Smooth muscle cell (in vitro differentiated cells): ENCODE results near the gene PPARD. TPM values are rescaled to one million over a fixed set of nuclear protein-coding genes. Genes with fewer than 3 reads are reported as not detected.

Experiments used
- DNase-seq: peaks from one replicate; lab custom pipeline; 2025; ENCODE audit not compliant: unreplicated experiment; lab: John Stamatoyannopoulos, UW
- H2AFZ ChIP-seq: fragments of 200-600 bp; sonication (generic); 2 replicates; pipeline ENCODE4 v1.6.0; 2016; ENCODE audit warnings: antibody characterized with exemption, low read depth, mild to moderate bottlenecking
- H3F3A ChIP-seq: fragments of 200-600 bp; sonication (generic); 2 replicates; pipeline ENCODE4 v1.6.0; 2017; ENCODE audit warnings: antibody characterized with exemption, low read depth
- H3K27ac ChIP-seq: fragments of 200-600 bp; sonication (generic); 2 replicates; pipeline ENCODE4 v1.5.1; 2016; ENCODE audit warnings: low read depth, mild to moderate bottlenecking
- H3K27me3 ChIP-seq: fragments of 200-600 bp; sonication (generic); 2 replicates; pipeline ENCODE4 v1.6.1; 2016; ENCODE audit warnings: low read depth, mild to moderate bottlenecking
- H3K36me3 ChIP-seq: fragments of 200-600 bp; sonication (generic); 2 replicates; pipeline ENCODE4 v1.5.1; 2016; ENCODE audit warnings: low read depth
- H3K4me1 ChIP-seq: fragments of 200-600 bp; sonication (generic); 2 replicates; pipeline ENCODE4 v1.5.1; 2016; ENCODE audit warnings: low read depth
- H3K4me2 ChIP-seq: fragments of 200-600 bp; sonication (generic); 2 replicates; pipeline ENCODE4 v1.6.0; 2016; ENCODE audit warnings: mild to moderate bottlenecking
- H3K4me3 ChIP-seq: fragments of 200-600 bp; sonication (generic); 2 replicates; pipeline ENCODE4 v1.5.1; 2016; ENCODE audit warnings: mild to moderate bottlenecking
- H3K79me2 ChIP-seq: fragments of 200-600 bp; sonication (generic); 2 replicates; pipeline ENCODE4 v1.6.0; 2016; ENCODE audit warnings: low read depth, mild to moderate bottlenecking
- H3K9ac ChIP-seq: fragments of 200-600 bp; sonication (generic); 2 replicates; pipeline ENCODE4 v1.6.0; 2016; ENCODE audit warnings: low read depth
- H3K9me3 ChIP-seq: fragments of 200-600 bp; sonication (generic); replicated peaks from 2 replicates; pipeline ENCODE4 v1.5.1; 2016; ENCODE audit warnings: low read depth
- H4K20me1 ChIP-seq: fragments of 200-600 bp; sonication (generic); 2 replicates; pipeline ENCODE4 v1.6.0; 2016; ENCODE audit warnings: low read depth
- CTCF ChIP-seq: fragments of 200-600 bp; sonication (generic); IDR thresholded peaks from 2 replicates; pipeline ENCODE4 v1.5.1; 2017; ENCODE audit warnings: borderline replicate concordance, mild to moderate bottlenecking, antibody characterized with exemption; ENCODE audit not compliant: insufficient read depth, poor library complexity, severe bottlenecking
- WGBS: methylation state at CpG from one replicate; pipeline ENCODE4 v1.1.7; 2016; ENCODE audit warnings: low lambda C conversion rate; 5-methylcytosine and 5-hydroxymethylcytosine counted together
- polyA plus RNA-seq: library from polyadenylated mRNA; unstranded; fragments of >200 nt; fragmentation: Nextera tagmentation; extraction: Ambion mirVana; gene quantifications from 2 replicates; pipeline ENCODE4 v1.2.1, GENCODE V29; 2016
- total RNA-seq: library from RNA; depleted of rRNA; stranded (reverse); fragments of >200 nt; gene quantifications from 2 replicates; pipeline ENCODE4 v1.2.3, GENCODE V29; 2014

Gene PPARD
- total and polyA plus RNA-seq, 2 experiments from 2014 or later: 8.2 to 31.1 TPM

GRCh38 chr6:35312076-35312800, 30.1 kb upstream of the PPARD start:
- Histone ChIP-seq H3K9ac (no peak overlapping the region), H3K4me2 (no peak overlapping the region), H3K27ac (no peak overlapping the region), H3K4me1 (no peaks in the 10 kb centered on the region), H2AFZ (no peak overlapping the region), H4K20me1 (no peaks in the 10 kb centered on the region), H3F3A (no peaks in the 10 kb centered on the region), H3K4me3 (no peak overlapping the region), H3K79me2 (no peaks in the 10 kb centered on the region), H3K27me3 (peaks cover 18% of the 10 kb centered on the region), H3K36me3 (no peaks in the 10 kb centered on the region), H3K9me3 (no peaks in the 10 kb centered on the region)
- DNase-seq: no peak
- no peak for TF ChIP-seq CTCF
- WGBS: 94% methylated on average over 19 of the region's 19 CpGs

GRCh38 chr6:35312807-35313206, 29.6 kb upstream of the PPARD start:
- H2AFZ ChIP-seq: no peak overlapping the region
- no peaks in the 10 kb centered on the region for H4K20me1 ChIP-seq
- H3K9me3 ChIP-seq: no peaks in the 10 kb centered on the region
- TF ChIP-seq CTCF: no peak
- no peak overlapping the region for H3K4me3 ChIP-seq
- H3K9ac ChIP-seq: no peak overlapping the region
- H3K4me2 ChIP-seq: no peak overlapping the region
- no peaks in the 10 kb centered on the region for H3K79me2 ChIP-seq
- H3K36me3 ChIP-seq: no peaks in the 10 kb centered on the region
- H3F3A ChIP-seq: no peaks in the 10 kb centered on the region
- H3K27ac ChIP-seq: no peak overlapping the region
- DNase-seq: no peak
- H3K4me1 ChIP-seq: no peaks in the 10 kb centered on the region
- H3K27me3 ChIP-seq: peaks cover 22% of the 10 kb centered on the region
- WGBS: 67% methylated on average over 2 of the region's 2 CpGs

- WGBS: 24% methylated on average over 28 of the region's 28 CpGs
- no peaks in the 10 kb centered on the region for H4K20me1 ChIP-seq
- peak overlapping the region; percentile 87 for H2AFZ ChIP-seq
- no peaks in the 10 kb centered on the region for H3K36me3 ChIP-seq
- H3K27ac ChIP-seq: no peak overlapping the region
- no peak overlapping the region for H3K9ac ChIP-seq
- no peak for TF ChIP-seq CTCF
- H3K4me3 ChIP-seq: peak overlapping the region; percentile 56
- H3K79me2 ChIP-seq: no peaks in the 10 kb centered on the region
- H3F3A ChIP-seq: no peaks in the 10 kb centered on the region
- DNase-seq: no peak
- H3K27me3 ChIP-seq: peaks cover 22% of the 10 kb centered on the region
- H3K4me1 ChIP-seq: no peaks in the 10 kb centered on the region
- no peaks in the 10 kb centered on the region for H3K9me3 ChIP-seq
- H3K4me2 ChIP-seq: peak overlapping the region; percentile 84
Observed at GRCh38 chr6:35317483-35318195, 24.7 kb upstream of the PPARD start.
